Germinal center (tissue), 1 donor: Measurements from ENCODE around the gene VSIR.

ENCODE experiments used
- DNase-seq: peaks from one replicate; pipeline ENCODE4 v3.0.0; 2012; ENCODE audit warnings: mixed read lengths, low spot score

VSIR gene

DNA sequence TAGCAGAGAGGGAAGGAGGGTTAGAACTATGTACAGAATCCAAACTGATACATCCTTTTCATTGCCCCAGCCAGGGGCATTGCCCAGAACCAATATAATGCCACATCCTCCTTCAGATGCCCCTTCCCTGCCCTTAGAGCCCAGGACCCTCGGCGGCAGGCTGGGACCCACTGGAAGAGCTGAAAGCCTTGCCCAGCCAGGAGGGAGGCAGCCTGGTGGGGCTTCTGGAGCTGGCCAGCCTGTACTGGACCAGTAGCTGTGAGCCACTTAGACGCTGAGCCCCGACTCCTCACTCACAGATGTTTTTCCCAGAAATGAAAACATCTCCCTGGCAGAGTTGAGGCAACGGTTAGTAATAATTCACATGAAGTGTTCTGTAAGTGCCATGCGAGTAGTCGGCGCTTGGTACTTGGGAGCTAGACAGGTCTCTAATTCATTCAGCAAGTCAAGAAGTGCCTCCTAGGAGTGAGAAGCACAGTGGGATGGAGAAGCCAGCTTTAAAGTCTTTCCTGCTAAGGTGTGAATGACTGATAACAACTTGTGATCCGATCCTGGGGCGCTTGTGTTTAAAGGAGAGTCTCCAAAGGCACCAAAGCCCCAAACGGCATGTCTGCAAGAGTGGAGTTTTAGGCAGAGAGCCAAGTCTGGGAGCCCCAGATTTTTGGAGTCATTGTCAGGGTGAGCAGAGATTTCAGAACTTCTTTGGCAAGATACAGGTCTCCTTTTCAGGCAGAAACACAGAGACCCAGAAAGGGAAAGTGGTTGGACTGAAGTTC, 9.8 kb downstream of the VSIR start:
- no peak for DNase-seq

DNA sequence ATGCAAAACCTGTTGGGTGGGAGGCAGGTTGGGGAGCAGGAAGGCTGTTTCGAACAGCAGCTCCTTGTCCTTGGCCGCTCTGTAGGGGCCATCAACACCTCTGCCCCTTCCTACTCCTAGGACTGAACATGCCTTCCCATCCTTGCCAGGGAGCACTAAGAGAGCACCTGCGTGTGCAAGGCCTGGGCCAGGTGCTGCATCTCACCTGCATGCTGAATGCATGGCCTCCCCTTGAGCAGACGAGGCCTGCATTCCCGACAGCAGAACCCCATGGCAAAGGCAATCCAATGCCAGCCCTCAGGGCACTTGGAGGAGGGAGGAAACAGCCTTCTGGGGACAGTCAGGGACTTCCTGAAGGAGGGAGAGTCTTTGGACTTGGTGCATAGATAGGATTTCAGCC, 11.0 kb downstream of the VSIR start:
- DNase-seq = no peak

DNA sequence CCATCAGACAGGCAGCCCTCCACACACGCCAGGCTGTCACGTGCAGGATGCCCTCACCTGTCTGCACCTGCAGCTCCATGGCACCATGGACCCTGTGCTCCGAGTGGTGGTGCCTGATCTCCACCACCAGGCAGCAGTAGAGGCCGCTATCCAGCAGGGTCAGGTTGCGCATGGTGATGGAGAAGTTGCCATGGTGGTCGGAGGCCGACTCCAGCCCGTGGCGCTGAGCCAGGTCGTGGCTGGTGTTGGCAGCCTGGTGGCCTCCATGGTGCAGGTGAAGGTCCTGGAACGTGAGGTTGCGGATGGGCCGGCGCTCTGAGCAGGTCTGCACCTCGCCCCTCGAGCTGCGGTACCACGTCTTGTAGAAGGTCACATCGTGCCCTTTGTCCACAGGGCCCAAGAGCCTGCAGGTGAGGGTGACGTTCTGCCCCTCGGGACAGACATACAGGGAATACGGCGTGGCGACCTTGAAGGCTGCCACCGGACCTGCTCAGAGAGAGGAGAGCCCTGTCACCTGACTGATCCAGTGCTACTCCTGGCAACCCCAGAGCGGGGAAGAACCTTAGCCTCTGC, 11.7 kb downstream of the VSIR start:
- no peak for DNase-seq

DNA sequence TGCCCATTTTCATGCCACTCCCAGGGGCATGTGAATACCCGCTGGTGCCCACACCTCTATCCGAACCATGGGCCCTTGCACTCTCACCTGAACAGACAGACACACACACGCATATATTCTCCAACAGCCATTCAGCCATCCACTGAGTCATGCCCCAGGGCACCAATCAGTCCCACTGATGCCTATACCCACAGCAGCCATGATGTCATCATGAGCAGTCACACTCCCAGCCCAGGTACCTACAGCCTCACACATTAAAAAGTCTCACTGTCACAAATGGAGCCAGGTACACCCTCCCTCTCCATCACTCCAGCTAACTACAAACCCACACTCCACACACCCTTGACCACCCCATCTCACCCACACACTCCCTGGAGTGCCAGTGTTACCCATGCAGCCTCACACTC, 12.2 kb downstream of the VSIR start:
- DNase-seq = no peak

DNA sequence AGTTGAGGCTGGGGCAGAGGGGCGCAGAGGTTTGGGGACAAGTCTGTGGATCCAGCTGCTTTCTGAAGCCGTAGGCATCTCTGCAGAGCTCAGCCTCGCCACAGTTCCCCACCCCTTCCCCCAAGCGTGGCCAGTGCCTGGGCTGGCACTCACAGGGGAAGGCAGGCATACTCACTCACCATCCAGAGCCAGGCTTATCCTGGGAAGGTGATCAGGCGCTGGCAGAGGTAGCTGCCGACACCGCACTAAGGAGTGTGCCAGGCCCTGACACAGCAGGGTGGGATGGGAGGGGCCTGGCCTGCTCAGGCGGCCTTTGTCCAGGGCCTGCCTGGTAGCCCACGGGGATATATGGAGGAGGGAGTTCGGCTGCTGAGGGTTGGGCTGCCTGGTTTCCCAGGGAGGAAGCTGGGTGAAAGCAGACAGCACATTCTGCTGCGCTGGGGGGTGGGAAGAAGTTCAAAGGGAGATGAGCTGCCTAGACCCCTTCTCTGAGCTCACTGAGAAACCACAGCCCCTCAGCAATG, 15.9 kb downstream of the VSIR start:
- DNase-seq = no peak

DNA sequence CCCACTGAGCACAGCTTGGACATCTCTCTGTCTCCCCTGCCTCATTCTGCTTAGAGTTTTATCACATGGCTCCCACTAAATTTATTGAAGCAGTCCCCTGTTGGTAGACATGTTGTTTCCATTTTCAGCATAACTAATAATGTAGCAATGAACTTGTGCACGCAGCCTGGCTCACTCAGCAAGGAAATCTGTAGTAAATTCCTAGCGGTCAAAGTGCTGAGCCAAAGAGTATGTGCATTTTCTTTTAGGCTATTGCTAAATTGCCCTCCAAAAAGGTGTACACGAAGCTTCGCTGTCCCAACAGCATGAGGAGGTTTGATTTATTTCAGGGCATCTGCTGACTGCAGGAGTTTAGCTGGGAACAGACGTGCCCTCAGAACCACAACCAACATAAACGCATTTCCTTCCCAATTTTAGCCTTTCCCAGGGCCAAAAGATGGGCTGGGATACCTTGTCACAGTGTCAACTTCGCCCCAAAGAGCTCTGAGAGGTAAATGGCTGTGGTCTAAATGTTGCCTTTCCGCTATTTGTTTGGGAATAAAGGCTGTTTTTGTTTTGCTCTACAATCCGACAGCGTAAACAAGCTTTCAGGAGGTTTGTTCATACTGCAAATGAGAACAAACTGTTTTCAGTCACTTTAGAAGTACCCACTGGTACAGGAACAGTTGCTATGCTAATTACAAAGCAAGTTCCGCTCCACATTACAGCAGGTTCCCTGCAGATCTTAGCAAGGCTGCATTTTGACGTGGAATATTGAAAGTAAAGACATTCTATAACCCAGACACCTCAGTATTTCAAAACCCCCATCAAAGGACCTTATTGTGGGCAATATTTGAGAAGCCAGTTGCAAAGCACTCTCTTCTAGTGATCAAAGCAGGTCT, 16.8 kb downstream of the VSIR start:
- no peak for DNase-seq

DNA sequence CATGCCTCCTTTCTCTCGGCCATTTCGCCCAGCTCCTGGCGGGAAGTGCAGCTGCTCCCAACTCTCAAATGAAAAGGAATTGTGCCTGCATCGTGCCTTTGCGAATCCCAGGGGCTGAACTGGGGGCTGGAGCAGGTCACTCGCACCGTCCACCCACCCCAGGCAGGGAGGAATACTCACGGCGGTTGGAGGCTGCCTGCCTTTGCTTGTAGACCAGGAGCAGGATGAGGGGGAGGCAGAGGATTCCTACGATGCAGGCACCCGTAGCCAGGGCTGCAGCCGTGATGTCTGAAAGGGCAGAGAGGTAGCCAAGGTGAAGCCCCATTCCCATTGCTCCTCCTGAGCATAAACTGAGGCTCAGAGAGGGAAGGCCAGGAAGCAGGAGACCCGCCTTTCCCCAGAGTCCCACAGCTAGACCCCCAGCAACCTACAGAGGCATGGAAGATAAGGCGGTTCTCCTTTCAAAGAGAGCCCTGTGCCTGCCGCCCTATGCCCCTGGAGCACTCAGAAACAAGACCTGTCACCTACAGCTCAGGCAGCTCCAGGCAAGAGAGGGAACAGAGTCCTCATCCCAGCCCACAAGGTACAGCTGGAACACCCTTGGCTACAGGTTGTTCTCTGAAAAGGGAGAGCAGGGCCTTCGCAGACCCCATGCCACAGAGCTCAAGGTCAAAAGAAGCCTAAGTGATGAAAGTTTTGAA, 18.0 kb downstream of the VSIR start:
- no peak for DNase-seq

DNA sequence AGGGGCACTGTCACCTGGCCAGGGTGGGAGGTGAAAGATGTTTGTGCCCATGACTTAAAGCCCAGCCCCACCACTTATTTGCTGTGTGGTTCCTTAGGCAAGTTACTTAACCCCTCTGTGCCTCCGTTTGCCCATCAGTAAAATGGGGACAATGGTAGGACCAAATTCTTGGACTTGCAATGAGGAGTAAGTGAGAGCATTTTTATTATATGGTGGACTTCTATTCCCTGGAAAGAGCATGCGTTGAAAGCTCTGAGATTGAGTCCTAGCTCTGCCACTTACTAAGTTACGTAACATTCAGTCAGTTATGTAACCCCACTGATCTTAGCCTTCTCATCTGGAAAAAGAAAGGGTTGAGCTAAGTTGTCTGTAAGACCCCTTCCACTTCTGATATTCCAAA, 18.8 kb downstream of the VSIR start:
- DNase-seq = no peak

DNA sequence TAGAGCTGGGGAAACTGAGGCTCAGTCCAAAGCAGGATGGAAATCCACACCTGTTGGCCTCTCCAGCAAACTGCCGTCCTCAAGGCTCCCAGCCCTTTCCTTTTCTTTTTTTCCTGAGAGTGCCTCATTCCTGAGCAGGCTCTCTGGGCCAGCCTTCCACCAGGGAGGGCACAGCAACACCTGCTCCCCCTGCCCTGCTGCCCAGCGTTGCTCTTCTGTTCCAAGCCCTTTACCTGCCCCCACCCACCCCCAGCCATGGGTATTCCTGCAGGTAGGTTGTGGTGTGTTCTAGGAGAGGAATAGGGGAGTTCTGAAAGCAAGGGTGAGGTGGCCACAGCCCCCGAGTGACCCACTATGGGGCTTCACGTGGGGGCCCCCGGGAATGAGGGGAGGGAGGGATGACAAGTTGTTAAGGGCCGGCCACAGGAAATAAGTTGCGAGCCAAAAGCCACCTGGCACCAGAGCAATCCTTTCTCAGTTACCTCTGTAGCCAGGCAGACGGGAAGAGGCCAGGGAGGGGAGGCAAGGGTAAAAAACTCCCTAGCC, 19.3 kb downstream of the VSIR start:
- no peak for DNase-seq

DNA sequence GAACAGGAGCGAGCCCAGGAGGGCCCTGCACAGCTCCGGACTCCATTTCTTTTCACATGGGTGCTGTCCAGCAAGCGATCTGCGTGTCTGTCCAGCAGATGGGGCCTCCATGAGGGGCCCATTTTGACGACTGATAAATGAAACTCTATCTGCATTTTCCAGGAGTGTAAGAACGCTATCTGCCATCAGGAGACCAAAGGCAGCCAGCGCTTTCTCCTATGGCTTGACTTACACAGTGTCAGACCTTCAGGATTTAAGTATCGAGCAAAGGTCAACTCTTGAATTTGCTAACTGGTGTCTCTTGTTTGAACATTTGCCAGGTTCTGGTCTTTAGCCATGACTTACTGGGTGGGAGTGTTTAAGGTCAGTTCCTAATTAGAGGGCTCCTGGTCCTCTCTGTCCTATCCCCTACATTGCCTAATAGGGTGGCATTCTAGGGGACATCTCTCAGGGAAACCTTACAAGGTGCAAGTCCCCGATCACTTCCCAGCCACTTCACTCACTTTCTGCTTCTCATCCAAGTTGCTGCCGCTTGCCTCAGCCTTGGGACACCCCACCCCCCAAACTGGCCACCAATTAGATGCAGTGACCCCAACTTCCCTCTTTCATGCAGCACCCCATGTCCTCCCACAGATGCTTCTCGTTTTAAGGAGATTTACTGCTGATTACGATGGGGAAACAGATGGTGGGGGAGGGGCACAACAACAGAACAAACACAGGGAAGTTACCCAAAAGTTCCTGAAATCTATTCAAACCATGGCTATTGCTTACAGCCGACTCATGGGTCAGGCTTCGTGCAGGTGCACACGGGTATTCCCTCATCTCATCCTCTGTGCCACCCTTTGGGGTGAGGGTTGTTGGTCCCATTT, 20.0 kb downstream of the VSIR start:
- DNase-seq = no peak

DNA sequence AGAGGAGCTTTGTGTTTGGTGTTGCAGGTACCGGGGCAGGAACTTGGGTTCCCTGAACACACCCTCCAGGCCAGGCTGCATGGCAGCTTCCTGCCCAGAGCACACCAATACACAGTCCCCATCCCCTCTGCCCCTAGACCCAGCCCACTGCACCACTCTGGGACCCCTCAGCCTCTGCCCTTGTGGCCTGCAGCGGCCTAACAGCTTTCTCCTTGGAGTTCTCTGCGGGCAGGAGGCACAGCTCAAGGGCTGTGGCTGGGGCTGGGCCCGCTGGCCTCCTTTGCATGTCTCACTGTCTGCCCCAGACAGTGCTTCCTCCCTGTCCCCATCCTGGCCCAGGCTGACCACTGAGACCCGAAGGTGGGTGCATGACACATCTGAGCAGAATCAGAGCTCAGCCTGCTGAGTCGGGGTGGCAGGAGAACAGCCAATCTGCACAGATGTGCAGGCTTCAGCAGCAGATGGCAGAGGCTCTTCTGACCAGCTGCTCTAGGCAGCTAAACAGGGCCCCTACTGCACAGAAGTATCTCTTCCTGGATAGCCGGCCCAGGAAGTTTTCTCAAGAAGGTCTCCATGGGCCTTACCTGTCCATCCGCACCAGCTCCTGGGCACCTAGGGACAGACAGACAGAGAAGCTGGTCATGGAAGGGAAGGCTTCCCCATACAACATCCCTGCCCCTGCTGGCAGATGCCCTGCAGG, 20.8 kb downstream of the VSIR start:
- DNase-seq = peak; percentile 33

DNA sequence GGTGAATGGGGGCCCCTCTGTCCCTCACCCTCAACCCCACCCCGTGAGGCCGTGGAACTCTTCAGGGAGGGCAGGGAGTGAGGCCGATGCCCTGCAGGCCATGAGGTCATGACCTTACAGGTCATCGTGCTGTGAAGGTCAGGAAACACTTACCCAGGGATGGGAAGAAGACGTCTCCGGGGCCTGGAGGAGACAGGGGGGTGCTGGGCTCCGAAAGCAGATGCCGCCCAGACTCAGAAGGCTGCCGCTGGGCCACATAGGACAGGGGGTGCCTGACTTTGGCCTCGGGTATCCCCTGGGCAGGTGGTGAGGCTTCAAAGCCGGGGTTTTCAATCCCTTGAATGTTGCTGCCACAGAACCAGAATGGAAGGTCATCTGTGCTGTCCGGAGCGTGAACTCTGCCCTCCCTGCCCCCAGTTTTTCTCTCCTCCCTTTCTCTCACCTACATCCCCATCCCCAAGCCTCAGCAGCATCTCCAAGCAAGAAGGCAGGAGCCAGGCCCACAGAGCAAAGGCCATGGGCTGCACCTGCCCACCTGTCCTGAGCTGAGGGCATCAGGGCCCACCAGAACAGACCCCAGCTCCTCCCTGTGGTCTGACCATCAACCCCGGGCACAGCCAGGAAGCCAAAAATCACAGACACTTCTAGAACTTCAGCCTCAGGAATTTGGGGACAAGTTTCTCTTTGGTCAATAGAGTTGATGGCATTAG, 21.6 kb downstream of the VSIR start:
- DNase-seq = no peak

DNA sequence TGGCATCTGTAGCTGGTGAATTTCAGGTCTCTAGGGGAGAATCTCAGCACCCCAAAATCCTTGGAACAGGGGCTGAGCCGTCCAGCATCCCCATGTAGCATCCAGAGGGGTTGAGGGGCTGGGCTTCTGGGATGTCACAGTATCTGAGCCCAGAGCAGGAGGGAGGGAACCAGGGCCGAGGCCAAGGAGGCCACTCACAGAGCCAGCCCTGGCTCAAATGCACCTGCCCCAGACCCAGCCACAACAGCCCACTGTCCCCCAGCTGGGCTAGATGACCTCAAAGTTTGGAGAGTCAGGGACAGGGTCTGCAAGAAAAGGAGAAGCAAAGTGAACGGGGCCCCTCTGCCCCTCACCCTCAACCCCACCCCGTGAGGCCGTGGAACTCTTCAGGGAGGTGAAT, 22.3 kb downstream of the VSIR start:
- DNase-seq = no peak

DNA sequence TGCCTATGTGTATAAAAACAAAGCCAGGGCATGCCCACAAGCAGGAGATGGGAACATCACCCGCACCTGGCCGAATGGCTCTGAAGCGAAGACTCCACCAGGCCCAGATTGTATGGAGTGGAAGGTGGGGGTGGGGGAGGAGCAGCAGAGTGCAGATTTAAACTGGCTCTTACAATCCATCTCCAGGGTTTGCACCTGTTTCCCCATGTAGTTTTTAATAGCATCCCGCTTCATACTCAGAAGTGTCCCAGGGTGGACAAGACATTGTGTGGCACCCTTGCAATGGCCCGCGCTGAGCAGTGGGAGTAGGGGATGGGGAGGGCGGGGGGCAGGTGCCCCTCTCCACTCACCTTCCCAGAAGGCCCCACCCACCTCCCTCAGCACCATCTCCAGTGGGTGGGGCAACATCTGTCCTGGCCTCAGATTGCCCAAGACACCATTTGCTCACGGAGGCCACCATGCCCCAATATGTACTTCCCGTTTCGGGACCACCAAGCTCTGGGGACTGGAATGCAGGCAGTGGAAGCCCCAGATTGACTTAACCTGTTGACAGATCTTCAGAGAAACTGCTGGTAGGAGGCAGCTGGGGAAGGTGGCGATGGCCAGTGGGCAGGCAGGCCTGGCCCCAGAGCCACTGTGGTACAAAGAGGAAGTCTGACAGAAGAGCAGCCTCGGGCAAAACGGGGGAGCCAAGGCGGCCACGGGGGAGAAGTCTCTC, 23.0 kb downstream of the VSIR start:
- DNase-seq = no peak

DNA sequence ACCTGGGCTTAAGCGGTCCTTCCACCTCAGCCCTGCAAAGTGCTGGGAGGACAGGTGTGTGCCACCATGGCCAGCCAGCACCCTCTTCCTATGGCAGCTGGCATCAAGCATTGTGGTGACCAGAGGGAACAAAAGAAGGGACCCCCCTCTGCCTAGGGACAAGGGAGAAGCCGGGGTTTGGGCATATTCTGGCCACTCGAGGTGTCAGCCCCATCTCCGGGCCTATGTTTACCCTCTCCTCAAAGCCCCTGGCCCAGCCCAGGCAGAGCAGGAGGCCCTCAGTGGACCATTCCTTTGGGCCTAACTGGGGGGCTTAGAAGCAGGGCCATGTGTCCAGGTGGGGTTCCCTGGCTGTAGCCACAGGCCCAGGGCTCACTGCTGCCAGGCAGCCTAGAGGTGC, 23.9 kb downstream of the VSIR start:
- DNase-seq = no peak

DNA sequence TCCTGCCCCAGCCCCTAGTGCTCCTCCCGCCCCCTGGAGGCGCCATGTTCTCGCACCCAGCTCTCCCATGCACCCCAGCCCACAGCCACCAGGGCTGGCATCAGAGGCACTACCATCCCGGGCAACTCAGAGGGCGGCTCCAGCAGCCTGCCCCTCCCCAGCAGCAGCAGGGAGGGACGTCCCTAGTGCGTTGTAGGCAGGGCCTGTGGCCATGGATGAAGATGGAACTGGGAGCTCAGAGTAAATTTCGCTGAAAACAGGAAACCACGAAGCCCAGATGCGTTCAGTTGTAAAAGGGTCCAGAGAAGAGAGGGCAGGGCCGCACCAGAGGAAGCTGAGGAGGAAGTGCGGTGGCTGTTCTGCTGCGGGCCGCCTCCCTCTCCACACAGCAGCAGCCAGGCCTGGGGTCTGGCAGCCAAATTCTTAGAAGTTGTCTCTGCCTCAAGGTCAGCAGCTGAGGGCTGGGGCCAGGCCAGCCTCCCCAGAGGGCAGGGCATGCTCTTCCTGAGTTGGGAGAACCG, 24.6 kb downstream of the VSIR start:
- DNase-seq = peak; percentile 68

DNA sequence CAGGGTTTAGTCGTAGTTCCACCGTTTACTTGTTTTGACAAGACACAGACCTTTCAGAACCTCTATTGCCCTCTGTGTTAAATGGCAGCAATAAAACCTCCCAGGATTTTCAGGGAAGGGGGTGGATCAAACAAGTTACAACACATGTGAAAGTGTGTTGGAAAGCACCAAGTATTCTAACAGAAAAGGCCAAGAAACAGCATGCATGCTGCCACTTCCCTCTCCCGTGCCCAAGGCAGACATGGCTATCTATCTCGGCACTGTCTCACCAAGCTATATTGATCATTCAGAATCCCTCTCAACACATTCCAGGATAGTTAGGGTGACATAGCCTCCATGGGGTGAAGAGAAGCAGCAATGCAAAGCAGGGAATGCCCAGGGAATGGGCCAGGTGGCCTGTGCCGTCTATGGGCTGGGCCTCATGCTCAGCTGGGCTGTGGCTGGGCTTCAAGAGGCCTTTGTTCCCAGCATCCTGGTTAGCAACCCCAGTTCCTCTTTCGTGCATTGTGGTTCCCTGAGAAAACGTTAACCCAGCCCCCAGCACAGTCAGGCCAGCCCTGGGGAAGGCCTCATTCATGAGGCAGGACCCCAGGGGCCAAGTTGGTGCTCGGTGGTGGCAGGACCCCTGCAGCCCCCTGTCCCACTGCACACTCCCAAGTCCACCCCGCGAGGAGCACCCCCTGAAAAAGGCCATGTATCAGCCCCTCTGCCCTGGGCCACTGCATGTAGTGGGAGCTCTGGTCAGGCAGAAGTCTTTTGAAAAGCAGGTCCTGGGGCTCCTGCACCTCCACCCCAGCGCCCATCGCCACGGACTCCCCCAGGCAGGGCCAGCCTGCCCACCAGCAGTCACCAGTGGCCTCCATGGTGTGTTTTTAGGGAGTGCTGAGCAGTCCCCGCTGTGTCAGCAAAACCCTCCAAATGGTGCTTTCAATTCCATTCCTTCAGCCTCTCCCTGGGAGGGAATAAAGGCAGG, 25.5 kb downstream of the VSIR start:
- DNase-seq = peak; percentile 32
